Measurements from ENCODE around the gene RPL7L1.
"Not testable (repeated sequence)": the region's sequence is repeated elsewhere in the genome, so short reads cannot be mapped to it uniquely, and the experiment has no call there.

The RPL7L1 gene

DNA sequence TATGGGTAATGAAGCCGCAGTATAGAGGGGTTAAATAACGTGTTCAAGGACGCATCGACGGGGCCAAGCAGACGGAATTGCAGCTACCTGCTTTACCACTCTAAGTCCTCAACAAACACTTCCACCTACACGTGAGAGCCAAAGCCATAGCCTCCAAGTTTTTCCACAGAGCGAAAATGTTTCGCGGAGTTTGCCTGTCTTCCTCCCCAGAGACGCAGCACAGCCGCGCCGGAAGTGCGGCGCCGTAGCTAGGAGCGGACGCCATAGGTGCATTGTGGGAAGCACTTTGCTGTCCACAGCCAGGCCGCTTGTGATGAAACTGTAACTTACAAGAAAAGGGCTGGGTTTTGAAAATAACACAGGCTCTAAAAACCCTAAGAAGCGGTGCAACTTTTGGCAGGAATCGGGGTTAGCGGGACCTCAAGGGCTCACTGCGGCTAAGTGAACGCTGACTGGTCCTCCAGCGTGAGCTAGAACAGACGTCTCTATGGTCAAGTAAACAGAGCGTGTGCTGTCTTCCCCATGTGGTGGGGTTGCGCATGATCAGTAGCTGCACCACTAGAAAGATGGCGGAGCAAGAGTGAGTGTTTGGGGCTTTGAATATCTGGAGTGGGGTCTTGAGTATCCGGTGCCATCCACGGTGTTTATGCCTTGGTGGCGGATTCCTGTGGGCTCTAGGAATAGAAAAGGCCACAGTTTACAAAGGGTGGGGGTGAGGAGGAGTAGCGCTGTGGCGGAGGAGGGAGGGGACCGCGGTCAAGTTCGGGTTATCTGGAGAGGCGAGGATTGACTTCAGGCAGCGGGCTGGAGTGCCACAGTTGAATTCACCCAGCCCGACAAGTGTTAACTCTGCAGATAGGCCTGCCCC lies at the start of gene RPL7L1:
Gene RPL7L1, plus strand, starts transcription at position 245 of the 868 bp plus-strand sequence. Its CDS starts 295 bp downstream, at position 540.
- peak; percentile 85 for DNase-seq (ENCODE audit: low spot score)

DNA sequence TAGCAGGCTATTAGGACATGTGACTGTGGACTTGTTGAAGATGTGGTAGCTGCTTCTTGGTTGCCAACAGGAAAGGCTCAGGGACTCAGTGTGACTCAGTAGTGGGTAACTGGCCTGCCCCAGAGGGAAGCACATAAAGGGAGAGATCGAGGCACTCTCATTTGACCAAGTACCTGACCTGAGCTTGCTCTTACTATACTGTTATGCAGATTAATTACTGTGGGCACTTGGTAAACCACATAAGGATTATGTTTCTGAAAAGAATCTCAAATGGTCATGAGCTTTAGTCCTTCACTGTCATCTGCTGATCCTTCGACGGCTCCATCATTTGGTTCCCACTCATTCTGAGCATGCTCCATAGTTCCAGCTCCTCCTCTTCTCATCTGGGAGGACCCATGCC lies 48.2 kb upstream of the RPL7L1 start:
- DNase-seq (ENCODE audit: low spot score): no peak

DNA sequence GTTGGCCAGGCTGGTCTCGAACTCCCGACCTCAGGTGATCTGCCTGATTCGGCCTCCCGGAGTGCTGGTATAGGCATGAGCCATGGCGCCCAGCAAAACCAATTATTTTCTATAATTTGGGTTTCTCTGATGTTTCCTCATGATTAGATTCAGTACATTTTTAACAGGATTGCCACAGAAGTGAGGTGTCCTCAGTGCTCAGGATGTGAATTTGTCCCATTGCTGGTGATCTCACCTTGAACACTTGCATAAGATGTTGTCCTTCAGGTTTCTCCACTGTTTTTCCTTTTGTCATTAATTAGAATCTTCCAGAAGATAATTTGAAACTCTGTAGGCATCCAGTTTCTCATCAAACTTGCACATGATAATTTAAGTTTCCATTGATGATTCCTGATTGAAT lies 45.4 kb upstream of the RPL7L1 start:
- no peak for DNase-seq (ENCODE audit: low spot score)

DNA sequence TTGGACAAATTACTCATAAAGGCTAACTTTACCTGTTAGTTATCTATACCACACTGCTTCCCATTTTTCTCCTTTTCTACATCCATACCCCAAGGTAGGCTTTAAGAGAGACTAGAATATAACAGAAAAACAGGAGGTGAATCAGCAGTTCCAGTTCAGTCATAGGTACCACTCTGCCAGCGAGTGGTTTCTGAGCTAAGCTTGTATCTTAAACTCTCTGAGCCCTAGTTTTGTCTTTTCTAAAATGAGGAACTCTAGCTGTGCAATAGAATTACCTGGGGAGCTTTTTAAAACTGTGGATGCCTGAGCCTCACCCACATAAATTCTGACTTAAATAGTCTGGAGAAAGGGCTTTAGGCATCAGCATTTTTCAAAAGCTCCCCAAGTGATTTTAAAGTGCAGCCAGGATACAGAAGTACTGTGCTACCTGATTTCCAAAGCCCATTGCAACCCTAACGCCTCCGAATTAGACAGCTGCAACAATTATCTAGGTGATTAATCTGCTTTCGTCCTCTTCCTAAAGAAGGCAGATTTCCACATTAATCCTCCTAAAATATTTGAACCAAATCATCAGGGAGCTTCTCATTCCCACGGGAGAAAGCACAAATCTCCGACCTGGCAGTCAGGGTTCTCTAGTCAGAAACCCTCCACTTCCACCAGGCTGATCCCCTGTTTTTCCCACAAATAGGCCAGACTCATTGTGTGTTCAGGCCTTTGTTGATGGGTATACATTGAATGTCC lies 37.4 kb upstream of the RPL7L1 start:
- peak; percentile 72 for DNase-seq (ENCODE audit: low spot score)

DNA sequence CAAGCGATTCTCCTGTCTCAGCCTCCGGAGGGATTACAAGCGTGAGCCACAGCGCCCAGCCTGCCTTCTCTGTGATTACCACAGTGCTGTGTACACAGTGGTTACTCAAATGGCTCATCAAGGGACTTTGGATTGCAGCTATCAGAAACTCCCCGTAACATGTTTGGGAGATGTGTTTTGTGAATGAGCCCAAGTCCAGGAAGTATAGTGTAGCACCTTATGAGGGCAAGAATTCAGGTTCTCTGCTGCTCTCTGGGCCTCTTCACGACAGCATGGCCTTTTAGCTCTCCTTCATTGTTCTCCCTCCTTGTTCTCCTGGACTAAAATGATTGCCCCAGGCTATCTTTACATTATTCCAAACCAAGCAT lies 34.1 kb upstream of the RPL7L1 start:
- no peak for DNase-seq (ENCODE audit: low spot score)

DNA sequence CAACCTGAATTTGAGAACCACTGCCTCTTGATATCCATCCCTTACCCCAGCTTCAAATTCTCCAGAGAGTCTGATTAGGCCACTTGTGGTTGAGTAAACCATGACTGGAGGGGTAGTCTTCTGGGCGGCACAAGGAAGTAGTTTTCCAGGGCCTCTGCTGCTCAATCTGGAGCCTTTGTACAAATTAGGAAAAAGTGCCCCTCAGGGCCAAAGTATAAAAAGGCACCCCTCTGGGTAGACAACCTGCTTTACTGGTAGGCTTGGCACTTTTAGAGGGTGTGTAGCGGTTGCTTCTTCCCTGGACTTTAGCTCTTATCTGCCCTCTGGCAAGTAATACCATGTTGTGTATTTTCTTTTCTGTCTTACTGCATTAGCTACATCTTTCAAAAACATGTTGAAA lies 32.9 kb upstream of the RPL7L1 start:
- DNase-seq (ENCODE audit: low spot score): no peak

DNA sequence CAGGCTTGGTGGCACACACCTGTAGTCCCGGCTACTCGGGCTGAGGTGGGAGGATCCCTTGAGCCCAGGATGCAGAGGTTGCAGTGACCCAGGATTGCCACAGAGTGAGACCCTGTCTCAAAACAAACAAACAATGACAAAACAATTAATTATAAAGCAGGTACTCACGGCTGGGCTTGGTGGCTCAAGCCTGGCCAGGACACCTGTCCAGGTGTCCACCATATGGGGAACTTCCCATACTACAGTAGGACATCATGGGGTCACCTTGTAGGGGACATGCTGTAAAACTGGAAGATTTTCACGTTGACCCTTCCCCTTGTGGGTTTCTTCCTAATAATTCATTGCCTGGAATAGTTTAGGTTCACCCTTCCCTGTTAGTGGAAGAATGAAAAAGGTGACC lies 30.7 kb upstream of the RPL7L1 start:
- no peak for DNase-seq (ENCODE audit: low spot score)

DNA sequence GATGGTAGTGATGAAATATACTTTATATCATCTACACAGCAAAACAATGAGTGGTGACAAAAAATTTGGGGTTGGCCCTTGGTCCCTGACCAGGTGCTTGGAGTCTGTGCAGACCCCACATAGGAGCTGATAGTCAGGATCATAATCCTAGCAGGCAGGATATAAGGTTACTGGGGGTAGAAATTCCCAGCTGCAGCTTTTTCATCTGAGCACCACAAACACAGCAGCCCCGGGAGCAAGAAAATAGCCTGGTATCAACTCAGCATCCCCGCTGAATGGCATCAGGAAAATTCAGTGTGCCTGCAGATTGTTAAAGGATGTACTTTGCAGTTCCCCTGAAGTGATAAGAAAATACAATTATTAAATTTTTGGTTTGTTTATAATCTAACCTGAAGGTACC lies 27.8 kb upstream of the RPL7L1 start:
- DNase-seq (ENCODE audit: low spot score): no peak

DNA sequence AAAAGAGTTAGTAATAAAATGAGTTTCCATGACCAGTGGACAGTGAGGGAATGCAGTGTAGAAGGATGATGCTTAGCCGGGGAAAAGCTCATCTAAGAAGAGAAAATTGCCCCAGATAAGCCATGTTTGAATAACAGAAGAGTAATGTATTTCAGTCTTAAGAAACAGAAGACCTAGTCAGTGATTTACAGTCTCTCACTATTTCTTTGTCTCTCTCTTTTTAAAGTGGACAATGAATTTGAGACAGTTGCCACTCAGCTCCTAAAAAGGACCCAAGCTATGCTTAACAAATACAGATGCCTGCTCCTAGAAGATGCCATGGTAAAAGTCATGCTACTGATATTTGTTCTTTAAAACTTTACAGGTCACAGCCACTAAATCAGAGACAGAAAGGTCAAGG lies 19.4 kb upstream of the RPL7L1 start:
- DNase-seq (ENCODE audit: low spot score): no peak

DNA sequence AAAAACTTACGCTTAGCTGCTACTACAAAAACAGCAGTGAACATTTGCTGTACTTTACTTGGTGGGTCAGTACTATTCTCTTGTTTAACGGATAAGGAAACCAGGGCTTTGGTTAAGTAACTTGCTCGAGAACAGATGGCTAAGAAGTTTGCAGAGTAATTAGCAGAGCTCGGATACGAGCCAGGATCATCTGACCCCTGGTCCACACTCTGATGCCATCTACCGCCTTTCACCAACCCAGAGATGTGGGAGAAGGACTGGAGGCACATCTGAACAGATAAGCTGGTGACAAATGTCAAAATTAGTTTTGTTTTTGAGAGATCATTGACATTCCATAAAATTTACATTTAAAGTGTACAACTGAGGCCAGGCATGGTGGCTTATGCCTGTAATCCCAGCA lies 18.9 kb upstream of the RPL7L1 start:
- DNase-seq (ENCODE audit: low spot score): no peak

DNA sequence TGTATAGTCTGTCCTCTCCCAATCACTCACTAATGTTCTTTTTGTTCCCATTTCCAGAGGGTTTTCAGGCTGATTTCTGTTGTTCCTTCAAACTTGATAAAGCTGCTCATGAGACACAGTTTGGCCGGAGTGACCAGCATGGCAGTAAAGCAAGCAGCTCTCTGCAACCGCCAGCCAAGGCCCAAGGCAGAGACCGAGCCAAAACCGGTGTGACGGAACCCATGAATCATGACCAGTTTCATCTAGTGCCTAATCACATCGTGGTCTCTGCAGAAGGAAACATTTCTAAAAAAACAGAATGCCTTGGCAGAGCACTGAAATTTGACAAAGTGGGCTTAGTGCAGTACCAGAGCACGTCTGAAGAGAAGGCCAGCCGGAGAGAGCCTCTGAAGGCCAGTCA lies 14.8 kb upstream of the RPL7L1 start:
- no peak for DNase-seq (ENCODE audit: low spot score)

DNA sequence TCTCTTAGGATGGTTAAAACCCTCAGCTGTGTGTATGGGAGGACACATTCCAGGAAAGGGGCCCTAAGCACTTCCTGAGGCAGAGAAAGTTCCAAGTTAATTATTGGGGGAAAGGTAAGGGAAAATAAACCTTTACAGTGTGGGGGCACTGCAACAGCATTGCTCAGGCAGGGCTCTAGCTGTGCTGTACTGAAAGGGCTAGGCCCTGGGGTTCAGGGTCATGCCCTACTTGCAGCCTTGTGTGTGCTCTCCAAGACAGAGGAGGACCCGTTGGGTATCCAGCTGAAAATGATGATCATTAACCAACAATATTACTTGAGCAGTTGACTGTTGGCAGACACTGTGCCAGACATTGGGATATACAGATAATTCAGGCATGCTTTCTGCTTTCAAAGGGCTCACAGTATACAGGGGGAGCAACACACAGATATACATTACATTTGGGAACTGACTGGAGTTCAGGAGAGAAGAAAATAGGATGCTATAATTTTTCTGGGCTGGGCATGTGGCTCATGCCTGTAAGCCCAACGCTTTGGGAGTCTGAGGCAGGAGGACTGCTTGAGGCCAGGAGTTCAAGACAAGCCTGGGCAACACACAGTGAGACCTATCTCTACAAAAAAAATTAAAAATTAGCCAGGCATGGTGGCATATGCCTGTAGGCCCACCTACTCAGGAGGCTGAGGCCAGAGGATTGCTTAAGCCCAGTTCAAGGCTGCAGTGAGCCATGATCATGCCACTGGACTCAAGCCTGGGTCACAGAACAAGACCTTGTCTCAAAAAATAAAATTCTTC lies 9.1 kb upstream of the RPL7L1 start:
- DNase-seq (ENCODE audit: low spot score): no peak

DNA sequence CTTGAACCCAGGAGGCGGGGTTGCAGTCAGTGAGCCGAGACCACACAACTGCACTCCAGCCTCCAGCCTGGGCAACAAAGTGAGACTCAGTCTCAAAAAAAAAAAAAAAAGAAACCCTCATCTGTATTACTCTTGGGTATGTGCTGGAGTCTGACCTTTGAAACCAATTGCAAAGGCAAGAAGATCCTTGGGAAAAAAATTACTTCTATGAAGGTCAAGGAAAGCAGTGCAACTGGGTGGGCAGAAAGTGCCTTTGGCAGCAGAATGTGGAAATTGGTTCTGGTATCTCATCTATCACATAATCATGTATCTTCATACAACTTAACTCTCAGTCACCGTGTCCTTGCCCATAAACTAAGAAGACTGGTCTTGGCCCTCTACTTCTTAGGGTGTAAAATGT lies 7.7 kb upstream of the RPL7L1 start:
- no peak for DNase-seq (ENCODE audit: low spot score)

DNA sequence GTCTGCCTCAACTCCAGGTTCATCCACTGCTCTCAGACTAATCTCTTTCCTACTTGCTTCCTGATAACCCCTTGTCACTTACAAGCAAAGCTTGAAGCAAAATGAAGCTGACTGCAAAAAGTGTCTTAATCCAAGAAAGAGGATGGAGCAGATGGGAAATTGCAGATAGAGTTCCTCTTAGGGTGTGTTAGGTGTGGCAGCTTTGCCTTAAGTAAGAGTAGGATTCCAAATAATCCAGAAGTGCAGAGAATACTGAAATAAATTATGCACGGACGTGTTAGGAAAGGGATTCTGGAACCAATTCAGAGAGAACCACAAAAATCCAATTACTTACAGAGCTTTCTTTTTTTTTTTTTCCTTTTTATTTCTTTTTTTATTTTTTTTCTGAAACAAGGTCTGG lies 6.1 kb upstream of the RPL7L1 start:
- no peak for DNase-seq (ENCODE audit: low spot score)

DNA sequence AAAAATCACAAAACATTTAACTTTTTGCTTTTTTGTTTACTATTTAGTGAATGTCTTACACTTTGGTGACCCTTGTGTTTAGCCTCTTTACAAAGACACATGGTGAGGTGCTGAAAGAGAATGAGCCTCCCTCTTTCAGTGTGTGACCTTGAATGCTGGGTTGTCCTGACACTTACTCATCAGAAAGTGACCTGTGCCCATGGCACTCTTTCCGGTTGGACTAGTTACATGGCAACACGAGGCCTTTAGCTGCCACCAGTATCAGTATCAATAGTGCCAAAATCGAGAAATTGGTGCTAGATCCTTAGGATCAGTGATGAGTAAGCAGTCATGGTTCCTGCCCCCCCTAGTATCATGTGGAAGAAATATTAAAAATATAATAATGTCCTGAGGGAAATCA lies 1.7 kb upstream of the RPL7L1 start:
- no peak for DNase-seq (ENCODE audit: low spot score)

DNA sequence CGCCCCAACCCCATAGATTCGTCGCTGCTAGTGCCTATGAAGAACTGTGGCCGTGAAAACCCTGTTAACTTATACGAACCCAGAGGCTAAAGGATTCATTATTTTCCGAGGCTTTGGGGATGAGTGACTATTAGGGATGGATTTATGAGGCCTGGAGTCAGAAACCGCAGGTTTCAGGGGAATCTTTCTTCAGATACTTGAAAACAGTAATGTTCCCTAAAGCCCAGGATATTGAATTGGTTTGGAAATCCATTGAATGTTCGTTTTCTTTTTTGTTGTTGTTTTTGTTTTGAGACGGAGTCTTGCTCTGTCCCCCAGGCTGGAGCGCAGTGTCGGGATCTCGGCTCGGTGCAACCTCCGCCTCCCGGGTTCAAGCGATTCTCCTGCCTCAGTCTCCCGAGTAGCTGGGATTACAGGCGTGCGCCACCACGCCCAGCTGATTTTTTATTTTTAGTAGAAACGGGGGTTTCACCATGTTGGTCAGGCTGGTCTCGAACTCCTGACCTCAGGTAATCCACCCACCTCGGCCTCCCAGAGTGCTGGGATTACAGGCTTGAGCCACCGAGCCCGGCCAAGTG lies 913 bp downstream of the RPL7L1 start:
- not testable (repeated sequence) for DNase-seq (ENCODE audit: low spot score)

DNA sequence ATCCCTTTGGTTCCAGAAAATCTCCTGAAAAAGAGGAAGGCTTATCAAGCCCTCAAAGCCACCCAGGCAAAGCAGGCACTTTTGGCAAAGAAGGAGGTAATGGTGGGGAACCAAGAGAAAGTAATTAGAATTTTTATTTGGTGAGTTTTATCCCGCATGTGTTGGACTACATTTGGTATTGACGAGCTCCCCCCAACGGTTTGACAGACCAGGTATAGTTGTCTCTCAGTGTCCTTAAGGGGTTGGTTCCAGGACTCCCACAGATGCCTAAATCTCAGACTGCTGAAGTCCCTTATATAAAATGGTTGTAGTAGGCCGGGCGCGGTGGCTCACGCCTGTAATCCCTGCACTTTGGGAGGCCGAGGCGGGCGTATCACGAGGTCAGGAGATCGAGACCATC lies 1.5 kb downstream of the RPL7L1 start:
- DNase-seq (ENCODE audit: low spot score): not testable (repeated sequence)

DNA sequence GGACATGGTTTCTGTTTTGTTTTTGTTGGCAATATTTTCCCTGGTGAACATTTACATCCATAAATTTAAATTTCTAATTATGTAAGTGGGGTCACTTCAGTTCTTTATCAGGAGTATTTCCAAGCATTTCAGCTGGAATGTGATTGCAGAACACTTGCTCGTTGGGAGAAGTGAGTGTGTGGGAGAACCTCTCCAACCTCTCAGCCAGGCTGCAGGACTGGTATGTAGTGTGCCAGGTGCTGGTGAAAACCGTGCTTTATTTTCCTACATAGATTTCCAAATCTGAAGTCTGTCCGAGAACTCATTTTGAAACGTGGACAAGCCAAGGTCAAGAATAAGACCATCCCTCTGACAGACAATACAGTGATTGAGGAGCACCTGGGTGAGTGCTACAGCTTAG lies 6.3 kb downstream of the RPL7L1 start:
- no peak for DNase-seq (ENCODE audit: low spot score)

DNA sequence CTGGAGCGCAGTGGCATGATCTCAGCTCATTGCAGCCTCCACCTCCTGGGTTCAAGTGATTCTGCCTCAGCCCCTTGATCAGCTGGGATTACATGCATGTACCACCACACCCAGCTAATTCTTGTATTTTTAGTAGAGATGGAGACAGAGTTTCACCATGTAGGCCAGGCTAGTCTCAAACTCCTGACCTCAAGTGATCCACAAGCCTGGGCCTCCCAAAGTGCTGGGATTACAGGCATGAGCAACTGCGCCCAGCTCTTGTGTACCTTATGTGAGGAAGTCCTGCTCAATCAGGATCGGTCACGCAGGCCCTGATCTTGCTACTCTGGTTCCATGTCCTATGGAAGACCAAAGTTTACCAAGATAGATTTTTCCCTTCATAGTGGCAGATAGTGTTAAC lies 8.8 kb downstream of the RPL7L1 start:
- DNase-seq (ENCODE audit: low spot score): not testable (repeated sequence)

DNA sequence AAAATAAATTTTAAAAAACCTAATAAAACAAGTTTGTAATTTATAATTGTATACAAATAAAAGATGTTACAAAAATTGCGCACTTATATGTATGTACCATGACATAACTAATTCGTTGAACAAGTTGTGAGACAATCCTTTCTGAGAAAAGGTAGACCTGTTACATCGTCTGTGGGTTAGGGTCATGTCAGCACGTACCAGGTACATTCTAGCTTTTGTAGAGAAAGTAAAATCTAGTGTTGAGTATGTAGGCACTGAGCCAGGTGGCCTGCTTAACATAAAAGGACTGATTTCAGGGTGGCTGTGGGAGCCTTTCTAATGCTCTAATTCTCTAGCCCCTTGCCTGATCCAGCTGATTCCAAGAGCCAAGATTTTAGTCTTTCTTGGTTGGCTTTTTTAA lies 10.4 kb downstream of the RPL7L1 start:
- DNase-seq (ENCODE audit: low spot score): no peak

DNA sequence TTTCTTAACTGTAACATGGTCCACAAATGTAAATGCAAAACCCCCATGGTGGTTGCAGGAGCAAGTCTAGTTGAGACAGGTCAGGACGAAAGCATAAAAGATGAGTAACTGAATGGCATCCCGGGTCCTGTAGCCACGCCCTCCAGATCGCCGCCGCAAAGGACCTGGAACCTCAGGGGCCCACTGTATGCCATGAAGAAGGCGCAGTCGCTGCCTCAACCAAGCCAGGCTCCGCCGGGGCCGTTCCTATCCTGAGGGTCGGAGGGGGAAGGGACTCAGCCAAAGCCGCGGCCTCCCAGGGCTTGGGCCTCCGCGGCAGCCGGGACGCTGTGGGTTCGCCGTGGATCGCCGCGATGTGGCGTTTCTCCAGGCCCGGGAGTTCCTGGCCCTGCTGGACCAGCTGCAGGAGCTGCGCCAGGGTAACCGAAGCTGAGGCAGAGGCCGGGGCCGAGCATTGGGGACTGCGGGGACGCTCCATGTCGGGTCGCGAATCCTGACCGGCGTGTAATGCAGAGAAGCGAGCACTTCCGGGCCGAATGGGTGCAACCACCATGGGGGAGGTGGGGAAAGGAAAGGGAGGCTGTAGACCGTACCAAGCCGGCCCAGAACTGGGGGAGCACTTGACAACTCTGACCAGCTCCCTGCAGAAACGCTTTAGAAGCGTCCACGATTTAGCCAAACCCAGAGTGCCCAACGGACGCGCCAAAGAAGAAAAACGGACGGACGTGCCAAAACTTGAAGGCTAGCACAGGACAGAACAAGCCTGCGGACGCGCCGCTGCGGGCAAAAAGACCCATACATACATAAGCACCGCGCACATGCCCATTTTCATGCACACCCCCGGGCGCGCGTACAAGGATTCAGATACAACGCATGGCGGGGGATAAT lies 11.1 kb downstream of the RPL7L1 start:
- peak; percentile 92 for DNase-seq (ENCODE audit: low spot score)

All from D341Med (cell line).